ENCODE results near the gene FHOD3.

DNA sequence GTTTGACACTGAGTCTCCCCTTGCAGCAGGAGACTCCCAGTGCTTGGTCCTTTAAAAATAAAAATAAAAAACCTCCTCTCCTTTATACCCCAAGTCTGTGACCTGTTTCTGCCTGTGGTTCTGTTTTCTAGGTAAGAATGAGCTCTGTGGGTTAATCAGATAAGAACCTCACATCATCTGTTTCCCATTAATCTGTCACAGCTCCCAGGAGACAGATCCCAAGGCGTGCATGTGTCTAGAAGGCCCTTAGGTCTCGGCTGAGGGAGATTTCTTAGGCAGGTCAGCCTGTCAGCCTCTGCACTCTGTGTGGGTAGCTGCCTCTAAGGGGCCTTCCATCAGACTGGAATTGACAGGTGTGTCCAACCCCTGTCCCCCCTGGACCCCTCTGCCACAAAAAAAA lies 80.7 kb downstream of the FHOD3 start:
- TF ChIP-seq, protein P1, sequence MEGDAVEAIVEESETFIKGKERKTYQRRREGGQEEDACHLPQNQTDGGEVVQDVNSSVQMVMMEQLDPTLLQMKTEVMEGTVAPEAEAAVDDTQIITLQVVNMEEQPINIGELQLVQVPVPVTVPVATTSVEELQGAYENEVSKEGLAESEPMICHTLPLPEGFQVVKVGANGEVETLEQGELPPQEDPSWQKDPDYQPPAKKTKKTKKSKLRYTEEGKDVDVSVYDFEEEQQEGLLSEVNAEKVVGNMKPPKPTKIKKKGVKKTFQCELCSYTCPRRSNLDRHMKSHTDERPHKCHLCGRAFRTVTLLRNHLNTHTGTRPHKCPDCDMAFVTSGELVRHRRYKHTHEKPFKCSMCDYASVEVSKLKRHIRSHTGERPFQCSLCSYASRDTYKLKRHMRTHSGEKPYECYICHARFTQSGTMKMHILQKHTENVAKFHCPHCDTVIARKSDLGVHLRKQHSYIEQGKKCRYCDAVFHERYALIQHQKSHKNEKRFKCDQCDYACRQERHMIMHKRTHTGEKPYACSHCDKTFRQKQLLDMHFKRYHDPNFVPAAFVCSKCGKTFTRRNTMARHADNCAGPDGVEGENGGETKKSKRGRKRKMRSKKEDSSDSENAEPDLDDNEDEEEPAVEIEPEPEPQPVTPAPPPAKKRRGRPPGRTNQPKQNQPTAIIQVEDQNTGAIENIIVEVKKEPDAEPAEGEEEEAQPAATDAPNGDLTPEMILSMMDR (IDR thresholded peaks at IDR 0.05): no peak
- TF ChIP-seq POLR2A (IDR thresholded peaks at IDR 0.05): no peak
